GM10248 (cell line): ENCODE results near the gene EFNA4.

Experiments
- CTCF ChIA-PET: fragments of 300-600 bp; sonication (Branson Sonifier 250); formaldehyde crosslinking; extraction: SDS; loops from one replicate; lab custom pipeline; 2021; ENCODE audit warnings: antibody characterized with exemption; lab: Yijun Ruan, JAX
- POLR2A ChIA-PET: fragments of 350-650 bp; sonication (Branson Sonifier 250); formaldehyde crosslinking; extraction: SDS; loops from one replicate; lab custom pipeline; 2020; ENCODE audit warnings: antibody characterized with exemption; lab: Yijun Ruan, JAX
- DNase-seq: peaks from one replicate; pipeline ENCODE4 v3.0.0; 2012; ENCODE audit errors: extremely low spot score
- TF ChIP-seq, protein P1 (sequence below): IDR thresholded peaks from 2 replicates; pipeline ENCODE4 v1.5.1; 2012; ENCODE audit warnings: mild to moderate bottlenecking, low read depth; ENCODE audit errors: extremely low read depth, missing control alignments, control extremely low read depth

Gene EFNA4

DNA sequence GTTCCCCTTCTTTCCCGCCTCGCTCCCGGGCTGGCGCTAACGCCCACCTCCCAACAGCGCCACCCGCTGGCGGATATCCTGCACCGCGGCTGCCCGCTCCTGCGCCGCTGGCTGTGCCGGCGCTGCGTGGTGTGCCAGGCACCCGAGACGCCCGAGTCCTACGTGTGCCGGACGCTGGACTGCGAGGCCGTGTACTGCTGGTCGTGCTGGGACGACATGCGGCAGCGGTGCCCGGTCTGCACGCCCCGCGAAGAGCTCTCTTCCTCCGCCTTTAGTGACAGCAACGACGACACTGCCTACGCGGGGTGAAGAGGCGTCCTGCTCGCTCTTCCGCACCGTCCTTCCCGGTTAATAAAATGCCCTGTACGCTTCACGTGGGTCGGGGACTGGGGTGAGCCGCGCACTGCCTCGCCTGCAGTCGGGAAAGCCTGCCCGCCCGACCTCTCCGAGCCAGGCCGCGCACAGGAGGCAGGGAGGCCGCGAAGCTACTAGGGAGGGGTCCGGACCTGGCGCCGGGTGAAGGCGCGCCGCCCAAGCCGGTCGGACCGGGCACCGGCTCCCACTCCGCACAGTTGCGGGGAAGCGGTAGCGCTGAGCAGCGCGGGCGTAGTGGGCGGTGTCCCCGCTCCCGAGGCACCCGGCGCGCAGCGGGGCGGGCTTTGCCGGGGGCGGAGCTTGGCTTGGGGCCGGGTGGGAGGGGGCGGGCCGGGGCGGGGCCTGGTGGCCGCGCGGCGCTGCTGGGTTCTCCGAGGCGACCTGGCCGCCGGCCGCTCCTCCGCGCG lies 12.8 kb upstream of the EFNA4 start, which contains the start of gene ADAM15:
Gene ADAM15 (plus strand): TSS at position 757 of the 782 bp plus-strand sequence. CDS start 71 bp downstream, outside the sequence.
- ChIA-PET CTCF (interaction anchor here (0.8 to 20.4 kb wide), 32 partner anchors 9 to 564 kb away, joined by 3 to 285 read pairs (median 4); partner anchors contain the start of genes DCST1, DCST2, EFNA3 and EFNA4), POLR2A (interaction anchor here (0.7 to 0.8 kb wide), 4 partner anchors 12 to 1787 kb away, joined by 3 to 5 read pairs (median 4); no protein-coding TSS in a partner anchor)
- DNase-seq, result peak; percentile 99
- TF ChIP-seq, protein P1, sequence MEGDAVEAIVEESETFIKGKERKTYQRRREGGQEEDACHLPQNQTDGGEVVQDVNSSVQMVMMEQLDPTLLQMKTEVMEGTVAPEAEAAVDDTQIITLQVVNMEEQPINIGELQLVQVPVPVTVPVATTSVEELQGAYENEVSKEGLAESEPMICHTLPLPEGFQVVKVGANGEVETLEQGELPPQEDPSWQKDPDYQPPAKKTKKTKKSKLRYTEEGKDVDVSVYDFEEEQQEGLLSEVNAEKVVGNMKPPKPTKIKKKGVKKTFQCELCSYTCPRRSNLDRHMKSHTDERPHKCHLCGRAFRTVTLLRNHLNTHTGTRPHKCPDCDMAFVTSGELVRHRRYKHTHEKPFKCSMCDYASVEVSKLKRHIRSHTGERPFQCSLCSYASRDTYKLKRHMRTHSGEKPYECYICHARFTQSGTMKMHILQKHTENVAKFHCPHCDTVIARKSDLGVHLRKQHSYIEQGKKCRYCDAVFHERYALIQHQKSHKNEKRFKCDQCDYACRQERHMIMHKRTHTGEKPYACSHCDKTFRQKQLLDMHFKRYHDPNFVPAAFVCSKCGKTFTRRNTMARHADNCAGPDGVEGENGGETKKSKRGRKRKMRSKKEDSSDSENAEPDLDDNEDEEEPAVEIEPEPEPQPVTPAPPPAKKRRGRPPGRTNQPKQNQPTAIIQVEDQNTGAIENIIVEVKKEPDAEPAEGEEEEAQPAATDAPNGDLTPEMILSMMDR, result peak; percentile 94

DNA sequence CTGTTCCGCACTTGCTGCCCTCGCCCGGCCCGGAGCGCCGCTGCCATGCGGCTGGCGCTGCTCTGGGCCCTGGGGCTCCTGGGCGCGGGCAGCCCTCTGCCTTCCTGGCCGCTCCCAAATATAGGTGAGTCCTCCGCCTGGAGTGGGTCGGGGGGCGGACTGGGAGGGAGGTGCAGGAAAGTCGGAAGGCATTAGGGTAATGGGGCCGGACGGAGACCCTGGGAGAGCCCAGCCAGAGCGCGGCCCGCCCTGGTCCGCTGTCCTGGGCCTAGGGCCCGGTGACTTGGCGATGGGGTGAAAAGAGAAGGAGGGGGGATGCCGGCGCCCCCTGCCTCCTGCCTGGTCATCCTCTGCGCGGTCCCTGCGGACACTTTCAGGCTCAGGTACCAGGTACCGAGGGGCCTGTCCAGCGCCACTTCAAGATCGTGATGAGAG lies 12.2 kb upstream of the EFNA4 start:
- TF ChIP-seq, protein P1, result no peak
- CTCF ChIA-PET, result interaction anchor here (0.8 to 20.4 kb wide), 31 partner anchors 9 to 565 kb away, joined by 3 to 285 read pairs (median 5); partner anchors contain the start of genes DCST1, DCST2, EFNA3 and EFNA4
- no peak for DNase-seq
- POLR2A ChIA-PET, result interaction anchor here (0.7 to 0.8 kb wide), 4 partner anchors 12 to 1786 kb away, joined by 3 to 5 read pairs (median 4); no protein-coding TSS in a partner anchor

DNA sequence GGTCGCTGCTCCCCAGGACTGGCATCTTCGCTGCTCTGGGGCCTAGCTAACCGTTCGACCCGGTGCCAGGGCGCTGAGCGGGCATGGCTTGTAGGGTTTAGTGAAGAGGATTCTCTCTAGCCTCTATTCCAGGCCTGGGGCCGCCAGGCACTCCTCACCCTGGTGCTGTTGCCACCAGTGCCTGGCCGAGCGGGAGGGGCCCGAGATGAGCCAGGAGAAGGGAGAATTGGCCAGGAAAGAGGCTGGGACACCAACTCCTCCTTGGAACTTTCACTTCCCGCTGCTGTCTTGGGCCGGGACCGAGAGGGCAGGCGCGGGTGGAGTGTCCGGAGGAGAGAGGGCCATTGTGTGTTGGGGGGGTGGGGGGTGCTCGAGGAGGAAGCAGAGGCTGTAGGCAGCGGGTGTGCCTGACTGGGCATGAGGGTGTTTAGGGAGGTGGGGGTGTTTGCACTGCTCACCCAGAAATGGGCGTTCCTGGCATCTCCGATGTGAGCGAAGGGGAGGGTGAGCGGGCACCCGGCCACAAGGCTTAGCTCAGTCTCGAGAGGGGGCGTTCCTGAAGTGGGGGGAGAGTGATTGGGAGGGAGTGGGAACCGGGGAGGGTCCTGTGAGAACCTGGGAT lies 11.7 kb upstream of the EFNA4 start:
- TF ChIP-seq, protein P1, result no peak
- ChIA-PET POLR2A (interaction anchor here (0.6 kb wide), 1 partner anchor 385 kb away, joined by 4 read pairs; no protein-coding TSS in a partner anchor), CTCF (interaction anchor here (1.0 to 20.4 kb wide), 15 partner anchors 7 to 492 kb away, joined by 3 to 285 read pairs (median 5); partner anchors contain the start of genes EFNA4 and KRTCAP2)
- peak; percentile 57 for DNase-seq

DNA sequence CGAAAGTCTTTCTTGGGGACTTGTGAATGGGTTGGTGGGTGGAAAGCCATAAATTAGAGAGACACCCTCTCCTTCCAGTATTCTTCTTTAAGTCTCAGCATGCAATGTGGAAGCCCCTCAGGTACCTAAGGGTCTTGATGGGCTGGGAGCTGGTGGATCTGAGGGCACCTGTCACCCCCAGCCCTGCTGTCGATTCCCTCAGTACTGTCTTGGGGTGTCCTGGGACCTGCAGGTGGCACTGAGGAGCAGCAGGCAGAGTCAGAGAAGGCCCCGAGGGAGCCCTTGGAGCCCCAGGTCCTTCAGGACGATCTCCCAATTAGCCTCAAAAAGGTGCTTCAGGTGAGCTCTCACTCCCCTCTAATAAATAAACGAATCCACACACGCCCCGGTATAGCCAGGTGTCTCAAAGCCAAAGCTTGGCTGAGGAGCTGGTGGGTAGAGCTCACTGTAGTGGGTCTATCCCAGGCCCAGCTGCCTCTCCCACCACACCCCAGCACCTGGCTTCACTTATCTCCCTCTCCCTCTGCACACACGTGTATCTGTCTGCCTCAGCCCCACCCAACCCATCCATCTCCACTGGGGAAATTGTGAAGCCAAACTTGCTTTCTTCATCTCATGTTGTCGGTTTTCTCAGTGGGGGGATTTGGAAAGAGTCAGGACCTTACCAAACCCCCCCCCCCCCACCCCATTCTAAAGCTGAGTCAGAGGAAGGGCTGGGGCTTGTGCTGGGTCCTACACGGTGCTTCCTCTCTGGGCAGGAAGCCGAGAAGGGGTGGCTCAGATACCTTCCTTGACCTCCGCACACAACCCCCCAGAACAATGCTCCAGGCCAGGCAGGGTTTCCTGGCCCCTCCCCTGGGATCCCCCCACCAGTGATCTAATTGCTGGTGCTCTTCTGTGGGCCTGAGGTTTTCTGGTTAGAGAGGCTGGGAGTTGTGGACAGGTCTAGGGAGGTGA lies 10.8 kb upstream of the EFNA4 start:
- CTCF ChIA-PET, result interaction anchor here (1.0 to 20.4 kb wide), 10 partner anchors 8 to 493 kb away, joined by 3 to 285 read pairs (median 4); partner anchors contain the start of genes EFNA4 and KRTCAP2
- POLR2A ChIA-PET, result no interaction called here
- TF ChIP-seq, protein P1, result peak; percentile 29
- peak; percentile 48 for DNase-seq

DNA sequence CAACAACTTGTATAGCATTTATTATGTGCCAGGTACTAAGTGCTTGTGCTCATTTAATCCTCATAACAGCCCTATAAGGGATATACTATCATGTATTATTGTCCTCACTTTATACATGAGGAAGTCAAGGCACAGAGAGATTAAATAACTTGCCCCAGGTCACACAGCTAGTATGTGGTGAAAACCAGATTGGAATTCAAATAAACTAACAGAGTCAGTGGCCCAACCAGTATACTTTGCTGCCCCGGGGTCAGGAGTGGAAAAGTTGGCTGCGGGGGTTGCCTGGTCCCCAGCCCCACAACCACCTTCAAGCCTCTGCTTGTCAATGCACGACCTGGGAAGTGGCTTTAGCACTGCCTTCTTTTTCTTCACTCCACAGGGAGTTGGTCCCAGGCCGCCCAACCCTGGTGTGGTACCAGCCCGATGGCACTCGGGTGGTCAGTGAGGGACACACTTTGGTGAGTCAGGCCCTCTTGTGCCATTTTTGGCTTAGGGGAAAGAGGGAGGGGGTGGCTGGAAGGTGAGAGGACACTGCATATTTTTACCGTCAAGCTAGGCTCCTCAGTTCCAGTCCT lies 9.9 kb upstream of the EFNA4 start:
- ChIA-PET POLR2A (no interaction called here), CTCF (interaction anchor here (1.0 to 20.4 kb wide), 15 partner anchors 8 to 494 kb away, joined by 3 to 285 read pairs (median 4); partner anchors contain the start of genes EFNA4, KRTCAP2, PBXIP1 and PMVK)
- DNase-seq, result no peak
- TF ChIP-seq, protein P1, result no peak
